ENCODE measurements around the gene PSMC5.

- TF ChIP-seq POLR2AphosphoS5 (IDR thresholded peaks at IDR 0.05) (no peak), CTCF (IDR thresholded peaks at IDR 0.05 in 8 of 11, conservative IDR thresholded peaks at IDR 0.05 in 3 of 11) (no peak)
Measured at GRCh38 chr17:63785556-63785955, 41.7 kb upstream of the PSMC5 start.

Measured in spleen (tissue), 7 donors.